Liver (tissue), 9 donors: Measurements from ENCODE around the gene NLGN1. TPM values are rescaled to one million over a fixed set of nuclear protein-coding genes. Genes with fewer than 3 reads are reported as not detected.

Source experiments
- DNase-seq: peaks from one replicate; pipeline ENCODE4 v3.0.0-alpha.2; 2017; ENCODE audit warnings: low spot score
- H3K27ac ChIP-seq, 2 donors: one replicate each; pipeline ENCODE4 v1.7.0; 2013; ENCODE audit warnings: inconsistent platforms in 2 of 2, low read length in 2 of 2, control low read depth in 1 of 2, low read depth in 1 of 2, mild to moderate bottlenecking in 1 of 2
- H3K27me3 ChIP-seq, 4 donors: one replicate each; pipeline versions ENCODE4 v1.6.1 to v1.7.0; 2013; ENCODE audit warnings: low read length in 3 of 4, inconsistent platforms in 1 of 4, mild to moderate bottlenecking in 1 of 4, moderate library complexity in 1 of 4; ENCODE audit not compliant: control insufficient read depth in 4 of 4, insufficient read depth in 4 of 4
- H3K36me3 ChIP-seq, 4 donors: one replicate each; pipeline versions ENCODE4 v1.6.1 to v1.7.0; 2013; ENCODE audit warnings: low read length in 3 of 4, mild to moderate bottlenecking in 3 of 4, low read depth in 1 of 4, moderate library complexity in 1 of 4; ENCODE audit not compliant: control insufficient read depth in 4 of 4, insufficient read depth in 3 of 4
- H3K4me1 ChIP-seq, 4 donors: one replicate each; pipeline versions ENCODE4 v1.6.1 to v1.7.0; 2013; ENCODE audit warnings: low read length in 3 of 4, mild to moderate bottlenecking in 3 of 4, moderate library complexity in 1 of 4; ENCODE audit not compliant: control insufficient read depth in 4 of 4, insufficient read depth in 4 of 4
- H3K4me3 ChIP-seq, 3 donors: one replicate each; pipeline versions ENCODE4 v1.6.1 to v1.7.0; 2013; ENCODE audit warnings: low read length in 3 of 3, control low read depth in 1 of 3, low read depth in 1 of 3, mild to moderate bottlenecking in 1 of 3
- H3K9ac ChIP-seq, 2 donors: one replicate each; pipeline ENCODE4 v1.7.0; 2013; ENCODE audit warnings: low read length in 2 of 2, mild to moderate bottlenecking in 2 of 2, moderate library complexity in 2 of 2, control low read depth in 1 of 2, low read depth in 1 of 2
- H3K9me3 ChIP-seq, 4 donors: one replicate each; pipeline versions ENCODE4 v1.6.1 to v1.7.0; 2013; ENCODE audit warnings: low read length in 3 of 4; ENCODE audit not compliant: control insufficient read depth in 4 of 4
- EGR1 ChIP-seq, 2 donors: IDR thresholded peaks; 2 replicates each; pipeline ENCODE4 v1.6.1; 2016 to 2018; ENCODE audit warnings: antibody characterized with exemption in 2 of 2, low read depth in 2 of 2
- FOXA1 ChIP-seq: IDR thresholded peaks from 2 replicates; pipeline ENCODE4 v1.6.1; 2016; ENCODE audit warnings: antibody characterized with exemption
- FOXA2 ChIP-seq: IDR thresholded peaks from 2 replicates; pipeline ENCODE4 v1.6.1; 2016; ENCODE audit warnings: antibody characterized with exemption
- GABPA ChIP-seq, 2 donors: IDR thresholded peaks in 1 of 2; conservative IDR thresholded peaks in 1 of 2; 2 replicates each; pipeline ENCODE4 v1.6.1; 2016; ENCODE audit warnings: antibody characterized with exemption in 2 of 2, mild to moderate bottlenecking in 1 of 2, moderate library complexity in 1 of 2
- HNF4A ChIP-seq, 2 donors: conservative IDR thresholded peaks; 2 replicates each; pipeline ENCODE4 v1.6.1; 2016; ENCODE audit warnings: antibody characterized with exemption in 2 of 2, mild to moderate bottlenecking in 2 of 2
- HNF4G ChIP-seq: IDR thresholded peaks from 2 replicates; pipeline ENCODE4 v1.6.1; 2016; ENCODE audit warnings: antibody characterized with exemption
- NR2F2 ChIP-seq: IDR thresholded peaks from 2 replicates; pipeline ENCODE4 v1.6.1; 2016; ENCODE audit warnings: antibody characterized with exemption
- RAD21 ChIP-seq, 2 donors: IDR thresholded peaks; 2 replicates each; pipeline ENCODE4 v1.6.1; 2016; ENCODE audit warnings: antibody characterized with exemption in 2 of 2, mild to moderate bottlenecking in 2 of 2
- RXRA ChIP-seq, 2 donors: IDR thresholded peaks; 2 replicates each; pipeline ENCODE4 v1.6.1; 2017 to 2018; ENCODE audit warnings: antibody characterized with exemption in 2 of 2, mild to moderate bottlenecking in 1 of 2
- SP1 ChIP-seq: IDR thresholded peaks from 2 replicates; pipeline ENCODE4 v1.6.1; 2018; ENCODE audit warnings: antibody characterized with exemption, mild to moderate bottlenecking
- TAF1 ChIP-seq: conservative IDR thresholded peaks from 2 replicates; pipeline ENCODE4 v1.6.1; 2016; ENCODE audit warnings: antibody characterized with exemption, mild to moderate bottlenecking
- YY1 ChIP-seq: IDR thresholded peaks from 2 replicates; pipeline ENCODE4 v1.6.1; 2016; ENCODE audit warnings: antibody characterized with exemption, mild to moderate bottlenecking
- WGBS: extraction: QIAGEN DNeasy Blood & Tissue Kit; methylation state at CpG from one replicate; pipeline ENCODE4 v1.1.7; 2013; 5-methylcytosine and 5-hydroxymethylcytosine counted together
- polyA plus RNA-seq, 2 donors: library from polyadenylated mRNA; stranded (reverse) in 1 of 2; unstranded in 1 of 2; fragments of 200-250 nt in 1 of 2; fragments of >200 nt in 1 of 2; fragmentation: Nextera tagmentation in 1 of 2; extraction: Ambion mirVana in 1 of 2; gene quantifications; one replicate each; pipeline versions ENCODE4 v1.2.1 to v1.2.3, GENCODE V29; 2013 to 2015
- total RNA-seq, 2 donors: library from RNA; depleted of rRNA; stranded (reverse); fragments of >200 nt; gene quantifications; one replicate each; pipeline ENCODE4 v1.2.3, GENCODE V29; 2014
- TF ChIP-seq, protein P1 (sequence below): IDR thresholded peaks from 2 replicates; pipeline ENCODE4 v1.6.1; 2016; ENCODE audit warnings: antibody characterized with exemption
- TF ChIP-seq, protein P2 (sequence below): IDR thresholded peaks from 2 replicates; pipeline ENCODE4 v1.6.1; 2016; ENCODE audit warnings: antibody characterized with exemption
- TF ChIP-seq, protein P3 (sequence below): fragments of 150-350 bp; IDR thresholded peaks from 2 replicates; pipeline ENCODE4 v1.5.1; 2017; ENCODE audit warnings: improper control_type of control experiment, low read depth, low read length; ENCODE audit not compliant: missing input control
- TF ChIP-seq, protein P4 (sequence below): IDR thresholded peaks from 2 replicates; pipeline ENCODE4 v1.6.1; 2016; ENCODE audit warnings: antibody characterized with exemption
- TF ChIP-seq, protein P5 (sequence below): IDR thresholded peaks from 2 replicates; pipeline ENCODE4 v1.6.1; 2016; ENCODE audit warnings: antibody characterized with exemption, mild to moderate bottlenecking
- donor health status: healthy.
- donor health status: healthy.
- donor health status: healthy.
- donor health status: healthy.
- donor health status: healthy.

The NLGN1 gene
- total and polyA plus RNA-seq, 4 donors: 0.02 to 0.67 (median 0.37) TPM; not detected in 1

DNA sequence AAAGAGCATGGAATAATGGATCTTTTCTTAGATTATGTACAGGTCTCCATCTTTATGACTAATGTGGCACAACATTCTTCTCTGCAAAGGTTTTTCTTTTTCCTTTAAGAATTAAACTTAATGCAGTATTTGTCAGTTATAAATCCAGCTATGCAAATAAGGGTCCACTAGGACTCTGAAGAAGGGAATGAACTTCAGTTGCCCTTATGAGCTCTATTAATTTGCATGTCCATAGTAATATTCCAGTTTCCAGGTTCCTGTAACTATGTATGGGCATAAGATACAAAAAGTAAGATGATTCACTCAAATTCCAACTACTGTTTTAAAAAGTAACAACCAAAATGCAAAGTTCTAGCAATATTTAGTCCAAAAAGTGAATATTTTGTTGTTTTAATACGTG is 337.4 kb downstream of the NLGN1 start:
- Histone ChIP-seq H3K4me3 (no peak overlapping the region), H3K9ac (no peak overlapping the region), H3K27ac (no peak overlapping the region), H3K9me3 (no peaks in the 10 kb centered on the region), H3K36me3 (no peaks in the 10 kb centered on the region), H3K4me1 (no peaks in the 10 kb centered on the region), H3K27me3 (peaks cover 0 to 2% (median 0%) of the 10 kb centered on the region in 4 donors)
- TF ChIP-seq EGR1 (IDR thresholded peaks at IDR 0.05; ENCODE audit: low read depth in 2 of 2) (no peak), GABPA (IDR thresholded peaks at IDR 0.05 in 1 of 2, conservative IDR thresholded peaks at IDR 0.05 in 1 of 2) (no peak), FOXA1 (no peak), YY1 (no peak), NR2F2 (no peak), TAF1 (no peak), FOXA2 (no peak), RXRA (IDR thresholded peaks at IDR 0.05) (no peak), RAD21 (IDR thresholded peaks at IDR 0.05) (no peak), HNF4A (conservative IDR thresholded peaks at IDR 0.05) (no peak), SP1 (no peak)
- TF ChIP-seq, protein P1, sequence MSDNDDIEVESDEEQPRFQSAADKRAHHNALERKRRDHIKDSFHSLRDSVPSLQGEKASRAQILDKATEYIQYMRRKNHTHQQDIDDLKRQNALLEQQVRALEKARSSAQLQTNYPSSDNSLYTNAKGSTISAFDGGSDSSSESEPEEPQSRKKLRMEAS: no peak
- TF ChIP-seq, protein P2, sequence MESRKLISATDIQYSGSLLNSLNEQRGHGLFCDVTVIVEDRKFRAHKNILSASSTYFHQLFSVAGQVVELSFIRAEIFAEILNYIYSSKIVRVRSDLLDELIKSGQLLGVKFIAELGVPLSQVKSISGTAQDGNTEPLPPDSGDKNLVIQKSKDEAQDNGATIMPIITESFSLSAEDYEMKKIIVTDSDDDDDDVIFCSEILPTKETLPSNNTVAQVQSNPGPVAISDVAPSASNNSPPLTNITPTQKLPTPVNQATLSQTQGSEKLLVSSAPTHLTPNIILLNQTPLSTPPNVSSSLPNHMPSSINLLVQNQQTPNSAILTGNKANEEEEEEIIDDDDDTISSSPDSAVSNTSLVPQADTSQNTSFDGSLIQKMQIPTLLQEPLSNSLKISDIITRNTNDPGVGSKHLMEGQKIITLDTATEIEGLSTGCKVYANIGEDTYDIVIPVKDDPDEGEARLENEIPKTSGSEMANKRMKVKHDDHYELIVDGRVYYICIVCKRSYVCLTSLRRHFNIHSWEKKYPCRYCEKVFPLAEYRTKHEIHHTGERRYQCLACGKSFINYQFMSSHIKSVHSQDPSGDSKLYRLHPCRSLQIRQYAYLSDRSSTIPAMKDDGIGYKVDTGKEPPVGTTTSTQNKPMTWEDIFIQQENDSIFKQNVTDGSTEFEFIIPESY: no peak
- TF ChIP-seq, protein P3, sequence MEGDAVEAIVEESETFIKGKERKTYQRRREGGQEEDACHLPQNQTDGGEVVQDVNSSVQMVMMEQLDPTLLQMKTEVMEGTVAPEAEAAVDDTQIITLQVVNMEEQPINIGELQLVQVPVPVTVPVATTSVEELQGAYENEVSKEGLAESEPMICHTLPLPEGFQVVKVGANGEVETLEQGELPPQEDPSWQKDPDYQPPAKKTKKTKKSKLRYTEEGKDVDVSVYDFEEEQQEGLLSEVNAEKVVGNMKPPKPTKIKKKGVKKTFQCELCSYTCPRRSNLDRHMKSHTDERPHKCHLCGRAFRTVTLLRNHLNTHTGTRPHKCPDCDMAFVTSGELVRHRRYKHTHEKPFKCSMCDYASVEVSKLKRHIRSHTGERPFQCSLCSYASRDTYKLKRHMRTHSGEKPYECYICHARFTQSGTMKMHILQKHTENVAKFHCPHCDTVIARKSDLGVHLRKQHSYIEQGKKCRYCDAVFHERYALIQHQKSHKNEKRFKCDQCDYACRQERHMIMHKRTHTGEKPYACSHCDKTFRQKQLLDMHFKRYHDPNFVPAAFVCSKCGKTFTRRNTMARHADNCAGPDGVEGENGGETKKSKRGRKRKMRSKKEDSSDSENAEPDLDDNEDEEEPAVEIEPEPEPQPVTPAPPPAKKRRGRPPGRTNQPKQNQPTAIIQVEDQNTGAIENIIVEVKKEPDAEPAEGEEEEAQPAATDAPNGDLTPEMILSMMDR: no peak
- no peak for DNase-seq
- 36% methylated on average over 1 of the region's 1 CpG for WGBS

DNA sequence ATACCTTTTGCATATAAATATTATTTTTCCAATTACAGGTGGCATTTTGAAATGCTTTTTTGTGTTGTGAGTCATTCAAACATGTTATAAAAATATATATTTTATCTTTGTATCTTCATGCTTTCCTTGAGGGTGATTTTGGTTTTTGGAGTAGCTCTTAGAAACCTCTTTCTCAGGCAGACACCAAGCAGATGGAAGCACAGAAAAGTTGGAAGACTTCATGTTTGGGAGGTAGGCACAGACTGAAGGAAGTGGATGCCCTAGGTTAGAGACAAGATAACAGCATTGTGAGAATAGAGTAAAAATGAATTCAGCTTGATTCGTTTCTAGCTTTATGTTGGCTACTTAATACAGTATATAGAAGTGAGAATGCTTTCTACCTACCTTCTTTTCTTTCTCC is 338.3 kb downstream of the NLGN1 start:
- Histone ChIP-seq H3K36me3 (no peaks in the 10 kb centered on the region), H3K9ac (no peak overlapping the region), H3K27me3 (no peaks in the 10 kb centered on the region), H3K9me3 (no peaks in the 10 kb centered on the region), H3K4me3 (no peak overlapping the region), H3K27ac (no peak overlapping the region), H3K4me1 (no peaks in the 10 kb centered on the region)
- DNase-seq: no peak
- WGBS: 52% methylated on average over 1 of the region's 1 CpG
- TF ChIP-seq GABPA (IDR thresholded peaks at IDR 0.05 in 1 of 2, conservative IDR thresholded peaks at IDR 0.05 in 1 of 2) (no peak), HNF4G (no peak), RXRA (IDR thresholded peaks at IDR 0.05) (no peak), FOXA2 (no peak), SP1 (no peak), FOXA1 (no peak), TAF1 (no peak)
- TF ChIP-seq, protein P4, sequence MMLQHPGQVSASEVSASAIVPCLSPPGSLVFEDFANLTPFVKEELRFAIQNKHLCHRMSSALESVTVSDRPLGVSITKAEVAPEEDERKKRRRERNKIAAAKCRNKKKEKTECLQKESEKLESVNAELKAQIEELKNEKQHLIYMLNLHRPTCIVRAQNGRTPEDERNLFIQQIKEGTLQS: no peak
- TF ChIP-seq, protein P2: no peak
- TF ChIP-seq, protein P5, sequence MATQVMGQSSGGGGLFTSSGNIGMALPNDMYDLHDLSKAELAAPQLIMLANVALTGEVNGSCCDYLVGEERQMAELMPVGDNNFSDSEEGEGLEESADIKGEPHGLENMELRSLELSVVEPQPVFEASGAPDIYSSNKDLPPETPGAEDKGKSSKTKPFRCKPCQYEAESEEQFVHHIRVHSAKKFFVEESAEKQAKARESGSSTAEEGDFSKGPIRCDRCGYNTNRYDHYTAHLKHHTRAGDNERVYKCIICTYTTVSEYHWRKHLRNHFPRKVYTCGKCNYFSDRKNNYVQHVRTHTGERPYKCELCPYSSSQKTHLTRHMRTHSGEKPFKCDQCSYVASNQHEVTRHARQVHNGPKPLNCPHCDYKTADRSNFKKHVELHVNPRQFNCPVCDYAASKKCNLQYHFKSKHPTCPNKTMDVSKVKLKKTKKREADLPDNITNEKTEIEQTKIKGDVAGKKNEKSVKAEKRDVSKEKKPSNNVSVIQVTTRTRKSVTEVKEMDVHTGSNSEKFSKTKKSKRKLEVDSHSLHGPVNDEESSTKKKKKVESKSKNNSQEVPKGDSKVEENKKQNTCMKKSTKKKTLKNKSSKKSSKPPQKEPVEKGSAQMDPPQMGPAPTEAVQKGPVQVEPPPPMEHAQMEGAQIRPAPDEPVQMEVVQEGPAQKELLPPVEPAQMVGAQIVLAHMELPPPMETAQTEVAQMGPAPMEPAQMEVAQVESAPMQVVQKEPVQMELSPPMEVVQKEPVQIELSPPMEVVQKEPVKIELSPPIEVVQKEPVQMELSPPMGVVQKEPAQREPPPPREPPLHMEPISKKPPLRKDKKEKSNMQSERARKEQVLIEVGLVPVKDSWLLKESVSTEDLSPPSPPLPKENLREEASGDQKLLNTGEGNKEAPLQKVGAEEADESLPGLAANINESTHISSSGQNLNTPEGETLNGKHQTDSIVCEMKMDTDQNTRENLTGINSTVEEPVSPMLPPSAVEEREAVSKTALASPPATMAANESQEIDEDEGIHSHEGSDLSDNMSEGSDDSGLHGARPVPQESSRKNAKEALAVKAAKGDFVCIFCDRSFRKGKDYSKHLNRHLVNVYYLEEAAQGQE: no peak
